COR-L47 (cell line): Measurements from ENCODE around the gene CAPN11.

Experiments used
- DNase-seq: peaks from one replicate; lab custom pipeline; 2025; lab: John Stamatoyannopoulos, UW

CAPN11 gene

GRCh38 chr6:44211284-44211683 is 52.7 kb downstream of the CAPN11 start:
- no peak for DNase-seq

GRCh38 chr6:44214307-44214706 is 55.7 kb downstream of the CAPN11 start:
- DNase-seq = no peak

GRCh38 chr6:44216677-44217331 is 58.2 kb downstream of the CAPN11 start, which contains the start of gene MYMX:
MYMX (plus strand) TSS chr6:44216926; CDS start chr6:44217472, 546 bp downstream.
- peak; percentile 9 for DNase-seq

GRCh38 chr6:44217332-44218143 is 58.9 kb downstream of the CAPN11 start:
- DNase-seq = no peak

- peak; percentile 33 for DNase-seq
Observed at GRCh38 chr6:44219053-44219814, 60.6 kb downstream of the CAPN11 start.

- no peak for DNase-seq
Observed at GRCh38 chr6:44219815-44220784, 61.5 kb downstream of the CAPN11 start.

GRCh38 chr6:44220913-44221290 is 62.3 kb downstream of the CAPN11 start:
- no peak for DNase-seq

GRCh38 chr6:44221291-44221960 is 62.8 kb downstream of the CAPN11 start:
- peak; percentile 90 for DNase-seq

- DNase-seq = no peak
Observed at GRCh38 chr6:44221961-44222335, 63.3 kb downstream of the CAPN11 start.

GRCh38 chr6:44222486-44223318 is 64.1 kb downstream of the CAPN11 start:
- no peak for DNase-seq

- peak; percentile 71 for DNase-seq
Observed at GRCh38 chr6:44223319-44224028, 64.9 kb downstream of the CAPN11 start, which contains the start of gene SLC29A1. SLC29A1 (plus strand) TSS chr6:44223595; CDS start chr6:44227314, 3,719 bp downstream.

GRCh38 chr6:44224029-44224964 is 65.7 kb downstream of the CAPN11 start:
- no peak for DNase-seq

GRCh38 chr6:44224965-44225305 is 66.3 kb downstream of the CAPN11 start:
- DNase-seq = no peak

- DNase-seq = peak; percentile 40
Observed at GRCh38 chr6:44225579-44226325, 67.1 kb downstream of the CAPN11 start.

- no peak for DNase-seq
Observed at GRCh38 chr6:44226368-44227147, 67.9 kb downstream of the CAPN11 start.

- DNase-seq = no peak
Observed at GRCh38 chr6:44227148-44227793, 68.7 kb downstream of the CAPN11 start.
